ENCODE measurements around the gene PBX3.

- TF ChIP-seq EZH2 (IDR thresholded peaks at IDR 0.05; ENCODE audit: insufficient read depth, poor library complexity, severe bottlenecking) (no peak), EZH2phosphoT487 (IDR thresholded peaks at IDR 0.05; ENCODE audit: insufficient read depth, low read depth) (no peak)
These were observed 3.4 kb downstream of the PBX3 start for GRCh38 chr9:125750627-125751011.
